Left ventricle myocardium superior (tissue), 1 donor: ENCODE data around the gene FGD3. TPM values are rescaled to one million over a fixed set of nuclear protein-coding genes. Genes with fewer than 3 reads are reported as not detected.

Experiments
- ATAC-seq: fragments of 200-7000 bp; cut with Tn5 transposase; one replicate; pipeline ENCODE4 v1.9.1; 2020; ENCODE audit warnings: mild to moderate bottlenecking, moderate library complexity
- DNase-seq: peaks from one replicate; pipeline ENCODE4 v3.0.0-alpha.2; 2020
- intact Hi-C: fragments of 100-400 bp; cut with micrococcal nuclease; formaldehyde crosslinking; loops from one replicate; pipeline ENCODE4 v1.11.0; 2022
- total RNA-seq: library from RNA; stranded (reverse); fragmentation: NEBNext Ultra II Directional; extraction: Animal tissue kit (Norgen Biotek cat#: 25700); gene quantifications from one replicate; pipeline ENCODE4 v1.2.1, GENCODE V29; 2021
- donor health status: DM: no; HTN: yes; CAD: no; lungs with severe emphysema.

Gene FGD3
- total RNA-seq, 1 donor from 2014 or later = 3.2 TPM

DNA sequence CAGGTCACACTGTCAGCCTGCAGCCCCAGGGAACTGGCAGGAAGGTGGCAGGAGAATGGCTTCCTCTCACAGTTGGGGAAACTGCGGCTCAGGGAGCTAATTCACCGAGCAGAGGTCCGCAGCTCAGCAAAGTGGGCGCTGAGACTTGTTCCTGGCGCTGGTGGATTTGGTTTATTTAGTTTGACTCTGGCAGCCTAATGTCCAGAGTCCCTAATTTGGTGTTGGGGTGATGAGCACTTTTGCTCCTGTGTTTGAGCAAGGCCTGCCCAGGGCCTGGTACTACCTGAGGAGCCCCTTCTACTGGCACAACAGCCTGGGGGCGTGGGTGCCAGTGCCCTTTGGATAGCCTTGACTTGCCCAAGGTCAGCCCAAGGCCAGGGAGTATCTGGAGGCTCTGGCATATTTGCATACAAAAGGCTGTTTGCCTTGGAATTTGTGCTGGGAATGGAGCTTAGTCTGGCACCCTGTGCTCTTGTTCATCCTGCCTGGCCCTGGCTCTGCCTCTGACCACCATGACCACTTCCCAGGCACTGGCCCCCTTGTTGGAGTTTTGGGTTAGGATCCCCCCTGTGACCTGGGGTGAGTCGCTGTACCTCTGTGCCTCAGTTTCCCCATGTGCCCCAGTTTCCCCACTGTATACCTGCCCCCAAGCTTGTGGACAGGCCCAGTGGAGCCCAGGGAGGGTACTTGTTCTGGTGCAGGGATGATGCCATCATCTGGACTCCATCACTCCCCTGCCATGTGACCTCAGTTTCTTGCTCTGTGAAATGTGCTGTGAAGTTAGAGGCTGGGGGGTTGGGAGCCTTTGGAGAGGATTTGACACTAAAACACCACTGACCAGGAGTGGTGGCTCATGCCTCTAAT is 112.6 kb downstream of the FGD3 start:
- DNase-seq = peak; percentile 12
- intact Hi-C loops = no loop called here
- ATAC-seq = no peak

DNA sequence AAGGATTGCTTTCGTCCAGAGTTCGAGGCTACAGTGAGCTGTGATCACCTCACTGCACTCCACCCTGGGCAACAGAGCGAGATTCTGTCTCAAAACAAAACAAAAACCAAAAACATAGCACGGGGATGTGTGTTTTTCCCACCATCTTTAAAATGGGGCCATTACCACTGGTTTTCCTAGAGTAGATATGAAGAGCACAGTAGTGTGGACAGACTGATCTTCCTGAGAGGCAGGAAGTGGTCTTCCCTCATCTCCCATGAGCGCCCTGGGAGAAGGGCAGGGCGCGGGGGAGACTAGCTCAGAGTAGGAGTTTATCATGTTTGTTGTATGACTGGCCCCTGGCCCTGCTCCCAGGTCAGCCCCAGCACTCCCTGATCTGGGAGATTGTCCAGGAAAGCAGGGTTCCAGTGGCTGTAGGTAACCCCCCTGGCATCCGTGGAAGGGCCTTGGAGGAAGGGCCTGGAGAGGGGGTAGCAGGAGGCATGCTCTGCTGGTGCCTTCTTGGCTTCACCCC is 113.5 kb downstream of the FGD3 start:
- intact Hi-C loops = no loop called here
- DNase-seq (peak; percentile 4), ATAC-seq (no peak)

DNA sequence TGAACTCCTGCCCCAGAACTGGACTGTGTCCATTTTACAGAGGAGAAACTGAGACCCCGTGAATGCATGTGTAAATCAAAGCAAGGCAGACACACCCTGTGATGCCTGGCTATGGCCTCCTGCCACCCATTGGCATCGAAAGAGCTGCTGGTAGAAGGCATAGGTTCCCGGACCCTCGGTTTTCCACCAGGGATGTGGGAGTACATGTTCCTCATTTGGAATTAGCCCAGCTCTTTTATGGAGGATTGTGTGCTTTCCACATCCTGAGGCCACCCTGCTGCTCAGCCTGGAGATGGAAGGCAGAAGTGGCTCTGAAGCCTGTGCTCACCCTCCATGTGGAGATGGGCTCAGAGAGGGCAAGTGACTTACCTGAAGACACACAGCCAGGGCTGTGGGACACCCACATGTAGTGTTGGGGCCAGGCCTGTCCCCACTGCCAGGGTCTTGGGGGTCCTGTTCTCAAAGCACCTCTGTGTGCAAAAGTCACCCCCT is 114.0 kb downstream of the FGD3 start:
- intact Hi-C loops = no loop called here

DNA sequence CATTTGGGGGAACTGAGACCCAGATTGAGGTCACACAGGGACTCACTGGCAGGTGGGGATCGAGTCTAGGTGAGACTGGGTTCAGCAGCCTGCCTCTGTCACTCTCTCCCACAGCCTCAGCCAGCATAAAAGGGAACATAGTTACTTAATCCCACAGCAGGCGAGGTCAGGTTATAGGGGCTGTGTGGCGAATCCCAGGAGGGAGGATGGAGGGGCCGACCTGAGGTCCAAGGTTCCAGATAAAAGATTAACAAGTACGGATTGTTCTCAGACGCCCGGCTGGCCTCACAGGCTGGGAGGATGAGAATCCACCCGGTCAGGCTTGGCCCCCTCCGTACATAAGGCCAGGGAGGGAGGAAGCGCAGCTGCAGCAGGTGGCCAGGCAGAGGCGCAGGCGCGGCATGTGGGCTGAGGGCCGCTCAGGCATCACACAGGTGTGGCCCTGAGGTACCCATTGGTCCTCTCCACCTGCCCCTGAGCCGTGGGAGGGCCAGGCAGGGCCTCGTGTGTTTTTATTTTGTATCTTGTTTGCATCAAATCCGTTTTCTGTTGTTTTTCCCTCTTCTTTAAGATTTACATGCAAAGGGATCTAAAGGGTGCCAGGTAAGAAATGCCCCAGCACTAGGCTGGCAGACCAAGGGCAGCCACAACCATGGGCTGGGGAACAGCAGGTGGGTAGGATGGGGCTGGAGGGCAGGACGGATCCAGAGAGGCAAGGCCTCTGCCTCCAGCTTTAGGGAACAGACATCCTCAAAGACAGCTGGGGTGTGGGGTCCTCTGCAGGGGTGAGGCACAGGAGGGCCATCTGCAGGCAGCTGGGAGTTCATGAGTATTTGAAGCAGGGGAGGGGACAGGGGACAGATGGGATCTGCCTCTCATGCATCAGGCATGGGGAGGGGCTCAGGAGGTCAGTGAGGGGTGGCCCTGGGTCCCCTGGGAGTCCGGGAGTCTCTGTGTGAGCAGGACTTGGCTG is 114.8 kb downstream of the FGD3 start:
- no peak for ATAC-seq
- peak; percentile 18 for DNase-seq
- intact Hi-C loops = no loop called here

More for the DNA sequence above, 114.0 kb downstream of the FGD3 start:
- peak; percentile 19 for DNase-seq
- ATAC-seq = no peak

DNA sequence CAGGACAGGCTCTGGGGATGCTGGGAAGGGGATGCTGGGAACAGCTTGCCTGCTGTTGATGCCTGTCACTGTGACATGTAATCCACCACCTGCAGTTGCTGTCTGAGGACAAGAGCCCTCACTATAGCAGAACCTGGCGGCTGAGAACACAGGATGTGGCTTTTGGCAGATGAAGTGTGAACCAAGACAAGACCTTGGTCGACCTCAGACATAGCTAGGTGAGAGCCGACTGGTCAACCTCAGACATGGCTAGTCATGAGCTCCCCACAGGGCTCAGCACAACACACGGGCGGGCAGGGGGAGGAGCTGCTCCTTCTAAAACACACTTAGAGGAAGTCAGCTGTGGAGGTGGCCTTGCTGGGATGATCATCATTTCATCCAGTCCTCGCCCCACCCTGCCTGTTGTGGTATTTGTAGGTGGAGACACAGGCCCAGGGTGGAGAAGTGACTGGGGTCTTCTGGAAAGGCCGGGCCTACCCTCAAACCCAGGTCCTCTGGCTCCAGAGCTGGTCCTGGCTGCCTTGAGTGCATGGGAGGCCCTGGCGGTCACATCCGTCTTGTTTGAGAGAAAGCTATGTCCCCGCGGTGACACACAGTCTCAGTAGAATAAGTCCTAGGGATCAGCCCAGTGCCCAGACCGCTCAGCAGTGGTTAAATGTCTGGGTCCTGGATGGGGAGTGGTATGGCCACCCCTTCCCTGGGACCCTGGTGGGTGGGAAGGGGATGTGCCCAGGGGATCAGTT is 117.2 kb downstream of the FGD3 start:
- peak; percentile 46 for DNase-seq
- ATAC-seq = peak; percentile 44
- intact Hi-C loops = no loop called here

DNA sequence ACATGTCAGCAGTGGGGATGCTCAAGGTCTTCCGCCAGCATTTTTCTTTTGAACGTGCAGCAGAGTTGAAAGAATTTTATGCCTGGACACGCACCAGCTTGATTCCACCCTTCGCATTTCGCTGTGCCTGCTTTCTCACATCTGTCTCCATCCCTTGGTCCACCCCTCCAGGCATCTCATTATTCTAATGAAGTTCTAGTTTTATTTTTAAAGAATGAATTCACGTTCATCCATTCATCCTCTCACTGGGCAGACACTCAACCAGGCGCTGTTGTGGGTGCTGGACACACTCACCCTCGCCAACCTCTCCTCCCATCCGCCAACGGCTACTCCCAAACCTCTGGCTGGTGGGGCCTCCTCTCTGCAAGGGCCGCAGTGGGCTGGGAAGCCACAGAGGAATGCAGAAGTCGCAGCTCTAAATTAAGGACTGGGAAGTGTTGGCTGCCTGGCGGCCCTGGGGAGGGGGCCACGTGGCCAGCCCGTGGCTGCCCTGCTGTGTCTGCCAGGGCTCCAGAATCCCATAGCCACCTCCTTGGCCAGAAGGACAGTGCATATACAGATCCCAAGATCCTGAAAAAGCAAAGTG is 117.9 kb downstream of the FGD3 start:
- ATAC-seq = peak; percentile 65
- intact Hi-C loops = no loop called here

DNA sequence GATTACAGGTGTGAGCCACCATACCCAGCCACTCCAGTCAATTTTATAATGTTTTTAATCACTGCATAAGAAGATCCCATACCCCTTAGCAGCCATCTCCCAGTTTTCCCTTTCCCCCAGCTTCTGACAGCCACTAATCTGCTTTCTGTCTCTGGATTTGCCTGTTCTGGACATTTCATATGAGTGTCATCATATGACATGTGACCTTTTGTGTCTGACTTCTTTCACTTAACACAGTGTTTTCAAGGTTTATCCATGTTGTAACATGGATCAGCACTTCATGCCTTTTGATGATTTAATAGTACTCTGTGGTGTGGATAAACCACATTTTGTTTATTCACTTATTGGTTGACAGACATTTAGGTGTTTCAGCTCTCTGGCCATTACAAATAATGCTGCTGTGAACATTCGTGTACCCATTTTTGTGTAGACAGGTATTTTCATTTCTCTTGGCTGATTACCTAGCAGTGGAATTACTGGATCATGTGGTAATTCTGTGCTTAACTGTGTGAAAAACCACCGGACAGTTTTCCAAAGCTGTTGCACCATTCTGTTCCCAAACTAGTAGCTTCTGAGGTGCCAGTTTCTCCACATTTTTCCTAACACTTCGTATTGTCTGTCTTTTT is 119.8 kb downstream of the FGD3 start:
- intact Hi-C loops = no loop called here
- ATAC-seq (no peak), DNase-seq (no peak)

More for the DNA sequence above, 117.9 kb downstream of the FGD3 start:
- DNase-seq = peak; percentile 38

DNA sequence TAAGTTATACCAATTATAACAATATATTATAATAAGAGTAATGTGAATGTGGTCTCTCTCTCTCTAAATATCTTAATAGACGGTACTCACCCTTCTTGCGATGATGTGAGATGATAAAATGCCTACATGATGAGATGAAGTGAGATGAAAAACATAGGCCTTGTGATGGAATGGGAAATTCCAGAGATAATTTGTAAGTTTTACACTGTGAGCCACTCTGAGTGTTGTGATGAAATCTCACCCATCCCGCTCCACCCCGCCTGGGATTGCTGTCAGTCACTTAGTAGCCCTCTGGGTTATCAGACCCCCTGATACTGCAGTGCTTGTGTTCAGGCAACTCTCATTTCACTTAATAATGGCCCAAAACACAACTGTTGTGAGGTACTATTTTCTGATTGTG is 121.6 kb downstream of the FGD3 start:
- DNase-seq = no peak
- intact Hi-C loops = no loop called here
- no peak for ATAC-seq

DNA sequence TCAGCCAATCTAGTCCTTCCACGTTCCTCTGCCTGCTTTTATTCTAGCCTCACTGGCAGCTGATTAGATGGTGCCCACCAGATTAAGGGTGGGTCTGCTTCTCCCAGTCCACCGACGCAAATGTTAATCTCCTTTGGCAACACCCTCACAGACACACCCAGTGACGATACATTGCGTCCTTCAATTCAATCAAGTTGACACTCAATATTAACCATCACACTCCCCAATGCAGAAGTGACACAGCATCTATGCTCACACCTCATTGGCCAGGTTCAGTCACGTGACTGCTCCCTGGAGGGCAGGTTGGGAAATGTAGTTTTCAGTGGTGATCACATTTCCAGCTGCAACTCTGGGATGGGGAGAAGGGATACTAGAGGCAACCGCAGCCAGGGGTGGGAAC is 124.1 kb downstream of the FGD3 start:
- DNase-seq (peak; percentile 12), ATAC-seq (peak; percentile 40)
- intact Hi-C loops = no loop called here

DNA sequence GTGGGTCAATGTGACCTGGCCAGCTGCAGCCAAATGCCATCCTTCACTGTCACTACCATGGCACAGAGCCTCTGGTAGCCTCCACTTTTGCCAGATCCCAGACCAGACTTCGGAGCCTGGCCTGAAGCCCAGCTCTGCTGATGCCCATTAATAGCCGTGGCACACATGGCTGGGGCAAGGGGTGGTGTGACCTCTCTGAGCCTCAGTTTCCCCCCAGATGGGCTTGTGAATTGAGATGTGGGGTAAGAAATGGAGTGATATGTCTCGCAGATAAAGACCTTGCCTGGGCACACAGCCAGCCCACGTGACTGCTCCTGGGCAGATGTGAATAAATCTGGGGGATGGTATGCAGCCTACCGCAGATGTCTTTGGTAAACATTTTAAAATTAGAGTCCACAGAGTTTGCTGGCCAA is 125.1 kb downstream of the FGD3 start:
- ATAC-seq (peak; percentile 85), DNase-seq (peak; percentile 50)
- intact Hi-C loops = no loop called here

DNA sequence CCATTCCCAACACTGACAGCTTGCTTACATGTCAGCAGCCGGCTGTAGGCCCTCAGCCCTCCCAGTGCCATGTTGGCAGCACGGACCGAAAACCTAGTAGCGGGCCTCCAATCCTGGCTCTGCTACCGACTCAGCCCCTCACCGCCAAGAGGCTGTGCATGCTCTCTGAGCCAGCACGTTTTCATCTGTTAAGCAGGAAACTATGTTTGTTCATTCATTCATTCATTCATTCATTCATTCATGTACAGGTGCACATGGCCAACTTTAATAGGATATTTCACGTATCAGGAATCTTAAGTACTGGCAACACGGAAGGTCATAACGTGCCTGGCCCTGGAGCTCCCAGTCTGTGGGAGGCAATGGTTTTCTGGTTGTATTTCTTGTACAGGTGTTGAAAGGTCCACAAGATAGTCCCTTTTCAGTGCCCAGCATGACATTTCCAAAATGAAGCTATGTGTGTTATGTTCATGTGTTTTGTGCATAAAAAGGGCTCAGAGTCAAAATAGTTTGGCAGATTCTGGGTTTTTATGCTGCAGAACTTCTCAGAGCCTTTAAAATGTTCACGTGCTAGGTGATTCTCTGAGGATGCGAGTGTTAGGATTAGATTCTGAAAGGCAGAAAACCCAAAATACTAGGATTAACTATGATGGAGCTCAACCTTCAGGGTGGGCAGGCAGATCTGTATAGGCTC is 128.9 kb downstream of the FGD3 start:
- DNase-seq (no peak), ATAC-seq (no peak)
- intact Hi-C loops = no loop called here

DNA sequence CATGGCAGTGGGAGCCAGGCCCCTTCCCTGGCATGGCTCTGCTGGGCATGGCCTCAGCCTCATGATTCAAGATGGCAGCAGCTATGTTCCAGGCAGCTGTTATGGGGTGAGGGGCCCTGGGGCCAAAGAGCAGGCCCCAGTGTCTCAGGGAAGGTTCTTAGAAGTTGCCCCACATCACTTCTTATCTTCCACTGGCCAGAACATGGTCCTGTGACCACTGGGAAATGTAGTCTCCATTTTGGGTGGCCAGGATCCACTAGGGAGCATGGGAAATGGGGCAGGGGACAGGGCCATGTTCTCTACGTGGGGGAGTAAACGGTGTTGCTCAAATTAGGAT is 129.4 kb downstream of the FGD3 start:
- ATAC-seq = no peak
- DNase-seq = no peak
- intact Hi-C loops = no loop called here

DNA sequence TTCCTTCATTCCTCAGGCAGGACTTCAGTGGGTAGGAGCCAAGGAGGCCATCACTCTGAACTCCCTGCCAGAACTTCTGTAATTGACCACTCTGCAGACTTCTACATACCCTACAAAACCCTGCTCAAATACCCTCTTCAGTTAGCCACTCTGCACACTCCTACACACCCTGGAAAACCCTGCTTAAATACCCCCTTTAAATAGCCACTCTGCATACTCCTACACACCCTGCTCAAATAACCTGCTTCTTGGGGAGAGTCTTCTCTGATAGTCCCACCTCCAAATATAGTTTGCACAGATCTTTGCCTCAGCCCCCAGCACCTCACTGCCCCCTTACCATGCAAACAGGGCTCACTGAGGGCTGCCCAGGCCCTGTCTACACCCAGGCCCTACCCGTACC is 130.0 kb downstream of the FGD3 start:
- intact Hi-C loops = no loop called here
- no peak for ATAC-seq
- no peak for DNase-seq

DNA sequence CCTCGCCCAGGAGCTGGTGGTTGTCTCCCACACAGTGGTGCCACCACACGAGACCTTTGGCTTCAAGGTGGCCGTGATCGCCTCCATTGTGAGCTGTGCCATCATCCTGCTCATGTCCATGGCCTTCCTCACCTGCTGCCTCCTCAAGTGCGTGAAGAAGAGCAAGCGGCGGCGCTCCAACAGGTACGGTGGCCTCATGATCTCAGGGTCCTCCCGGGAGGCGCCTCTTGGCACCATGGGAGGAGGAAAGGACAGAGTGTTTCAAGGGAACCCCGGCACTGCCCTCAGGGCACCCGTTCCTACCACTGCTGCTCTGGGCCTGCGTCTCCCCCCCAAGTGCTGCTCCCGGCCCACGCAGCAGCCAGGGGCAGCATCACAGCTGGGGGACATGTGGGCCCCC is 130.5 kb downstream of the FGD3 start:
- intact Hi-C loops = no loop called here
- no peak for ATAC-seq
- no peak for DNase-seq

DNA sequence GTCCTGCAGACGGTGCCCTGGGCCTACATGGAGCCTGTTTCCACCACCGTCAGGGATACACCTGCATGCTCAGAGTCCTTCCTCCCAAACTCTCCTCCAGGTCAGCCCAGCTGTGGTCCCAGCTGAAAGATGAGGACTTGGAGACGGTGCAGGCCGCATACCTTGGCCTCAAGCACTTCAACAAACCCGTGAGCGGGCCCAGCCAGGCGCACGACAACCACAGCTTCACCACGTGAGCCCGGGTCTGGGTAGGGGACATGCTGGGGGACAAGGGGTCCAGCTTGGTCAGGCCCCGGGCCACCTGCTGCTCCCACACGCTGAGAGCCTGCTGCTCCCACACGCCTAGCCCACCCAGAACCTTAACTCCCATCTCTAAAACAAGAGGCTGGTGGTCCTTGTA is 132.0 kb downstream of the FGD3 start:
- no peak for DNase-seq
- intact Hi-C loops = no loop called here
- no peak for ATAC-seq

DNA sequence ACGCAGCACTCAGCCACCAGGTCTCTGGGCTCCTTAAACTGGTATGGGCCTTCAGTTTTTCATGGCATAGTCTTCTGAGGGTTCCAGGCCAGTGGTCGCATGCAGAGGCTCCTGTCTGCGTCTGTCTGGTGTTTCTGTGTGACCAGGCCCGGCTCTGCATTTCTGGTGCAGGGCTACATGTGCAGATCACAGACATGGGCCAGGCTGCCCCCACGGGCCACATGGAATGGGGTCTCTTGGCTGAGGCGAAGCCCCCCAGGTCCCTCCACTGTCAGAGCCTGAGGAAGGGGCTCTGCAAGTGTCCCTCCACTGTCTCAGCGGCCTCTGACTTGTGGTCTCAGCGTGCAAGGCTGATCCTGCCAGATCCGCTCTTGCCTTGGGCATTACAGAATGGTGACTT is 133.1 kb downstream of the FGD3 start:
- intact Hi-C loops = no loop called here
- ATAC-seq (no peak), DNase-seq (no peak)

DNA sequence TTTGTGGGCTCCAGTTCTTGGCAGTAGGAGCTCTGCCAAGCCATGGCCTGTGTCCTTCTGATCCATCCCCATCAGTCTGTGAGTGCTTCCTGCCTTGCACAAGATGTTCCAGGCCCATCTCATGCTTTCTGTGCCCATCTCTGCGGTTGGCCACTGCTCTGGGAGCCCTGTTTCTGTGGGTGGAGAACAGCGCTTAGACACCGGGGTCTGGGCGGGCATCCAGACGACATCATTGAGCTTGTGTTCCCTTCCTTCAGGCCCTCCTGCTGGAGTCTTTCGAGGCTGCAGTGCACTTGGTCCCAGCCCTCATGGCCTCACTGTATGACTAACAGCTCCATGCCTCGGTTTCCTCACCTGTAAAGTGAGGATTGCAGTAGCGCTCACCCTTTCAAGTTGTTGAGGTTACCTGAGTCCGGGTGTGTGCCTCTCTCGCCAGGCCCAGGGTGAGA is 133.8 kb downstream of the FGD3 start:
- no peak for DNase-seq
- intact Hi-C loops = no loop called here
- ATAC-seq = no peak

DNA sequence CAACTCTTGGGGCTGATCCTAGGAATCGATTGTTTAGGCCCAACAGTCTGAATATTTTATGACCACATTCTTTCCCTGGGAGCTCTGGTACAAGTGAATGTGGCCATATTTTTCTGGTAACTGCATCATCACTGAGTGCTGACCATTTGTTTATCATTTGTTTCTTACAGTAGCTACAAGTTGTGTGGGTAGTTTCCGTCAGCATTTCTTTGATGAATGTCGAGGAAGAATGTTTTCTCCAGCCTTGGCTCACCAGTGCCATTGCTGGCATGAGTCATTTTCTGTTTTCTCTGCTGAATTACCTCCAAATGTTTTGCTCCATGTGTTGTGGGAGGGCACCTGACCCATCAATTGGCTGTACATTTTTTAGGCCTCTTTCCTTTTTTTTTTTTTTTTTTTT is 134.6 kb downstream of the FGD3 start:
- ATAC-seq (no peak), DNase-seq (no peak)
- intact Hi-C loops = no loop called here
